Smooth muscle cell of the brain vasculature (primary cell): ENCODE measurements around the gene UBAP2.
A peak's percentile ranks its signal among the peaks of the same experiment; 100 is the strongest.

Experiments used
- DNase-seq: peaks from one replicate; pipeline ENCODE4 v3.0.0-alpha.2; 2012; ENCODE audit warnings: low read depth, low spot score

The UBAP2 gene, protein sequence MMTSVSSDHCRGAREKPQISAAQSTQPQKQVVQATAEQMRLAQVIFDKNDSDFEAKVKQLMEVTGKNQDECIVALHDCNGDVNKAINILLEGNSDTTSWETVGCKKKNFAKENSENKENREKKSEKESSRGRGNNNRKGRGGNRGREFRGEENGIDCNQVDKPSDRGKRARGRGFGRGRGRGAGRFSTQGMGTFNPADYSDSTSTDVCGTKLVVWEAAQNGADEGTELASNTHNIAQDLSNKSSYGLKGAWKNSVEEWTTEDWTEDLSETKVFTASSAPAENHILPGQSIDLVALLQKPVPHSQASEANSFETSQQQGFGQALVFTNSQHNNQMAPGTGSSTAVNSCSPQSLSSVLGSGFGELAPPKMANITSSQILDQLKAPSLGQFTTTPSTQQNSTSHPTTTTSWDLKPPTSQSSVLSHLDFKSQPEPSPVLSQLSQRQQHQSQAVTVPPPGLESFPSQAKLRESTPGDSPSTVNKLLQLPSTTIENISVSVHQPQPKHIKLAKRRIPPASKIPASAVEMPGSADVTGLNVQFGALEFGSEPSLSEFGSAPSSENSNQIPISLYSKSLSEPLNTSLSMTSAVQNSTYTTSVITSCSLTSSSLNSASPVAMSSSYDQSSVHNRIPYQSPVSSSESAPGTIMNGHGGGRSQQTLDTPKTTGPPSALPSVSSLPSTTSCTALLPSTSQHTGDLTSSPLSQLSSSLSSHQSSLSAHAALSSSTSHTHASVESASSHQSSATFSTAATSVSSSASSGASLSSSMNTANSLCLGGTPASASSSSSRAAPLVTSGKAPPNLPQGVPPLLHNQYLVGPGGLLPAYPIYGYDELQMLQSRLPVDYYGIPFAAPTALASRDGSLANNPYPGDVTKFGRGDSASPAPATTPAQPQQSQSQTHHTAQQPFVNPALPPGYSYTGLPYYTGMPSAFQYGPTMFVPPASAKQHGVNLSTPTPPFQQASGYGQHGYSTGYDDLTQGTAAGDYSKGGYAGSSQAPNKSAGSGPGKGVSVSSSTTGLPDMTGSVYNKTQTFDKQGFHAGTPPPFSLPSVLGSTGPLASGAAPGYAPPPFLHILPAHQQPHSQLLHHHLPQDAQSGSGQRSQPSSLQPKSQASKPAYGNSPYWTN

DNA sequence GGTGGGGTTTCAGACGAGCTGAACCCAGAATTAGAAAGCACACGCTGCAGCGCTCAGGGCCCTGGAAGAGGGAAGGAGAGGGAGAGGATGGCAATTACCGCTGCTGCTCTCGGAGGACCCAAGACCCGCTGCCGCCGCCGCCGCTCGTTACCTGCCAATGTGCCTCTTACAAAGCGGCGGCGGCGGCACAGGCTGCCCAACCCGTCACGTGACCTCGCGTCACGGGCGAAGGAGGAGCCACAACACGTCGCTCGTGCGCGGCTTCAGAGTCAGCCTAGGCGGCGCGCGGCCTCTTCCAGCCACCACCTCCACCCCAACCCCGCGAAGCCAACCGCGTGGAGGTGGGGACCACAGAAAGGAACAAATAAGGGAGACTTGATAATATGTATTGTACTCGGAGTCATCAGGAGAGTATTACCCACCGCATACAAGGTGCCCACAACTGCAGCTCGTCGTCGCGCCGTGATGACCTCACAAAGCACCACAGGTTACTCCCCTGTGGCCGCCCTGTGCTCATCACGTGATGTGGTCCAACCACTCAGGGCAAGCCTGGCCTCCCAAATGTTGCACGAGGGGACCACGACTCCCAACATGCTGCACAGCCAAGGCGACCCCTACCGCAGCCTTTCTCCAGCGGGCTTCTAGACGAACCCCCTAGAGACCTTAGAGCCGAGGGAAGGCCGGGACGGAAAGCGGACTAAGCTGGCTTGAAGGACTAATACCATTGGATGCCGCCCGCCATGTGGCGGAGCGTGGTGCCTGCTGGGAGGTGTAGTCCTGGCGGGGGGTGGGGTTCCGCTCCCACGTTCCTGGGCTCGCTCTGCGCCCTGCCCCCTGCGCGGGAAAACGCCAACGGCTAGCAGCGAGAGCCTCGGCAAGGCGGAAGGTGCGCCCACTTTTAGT is at the start of gene UBAP2:
Gene UBAP2 (minus strand): TSS at position 161 of the 903 bp plus-strand sequence. CDS start 31,739 bp downstream, outside the sequence.
- DNase-seq, result peak; percentile 96

DNA sequence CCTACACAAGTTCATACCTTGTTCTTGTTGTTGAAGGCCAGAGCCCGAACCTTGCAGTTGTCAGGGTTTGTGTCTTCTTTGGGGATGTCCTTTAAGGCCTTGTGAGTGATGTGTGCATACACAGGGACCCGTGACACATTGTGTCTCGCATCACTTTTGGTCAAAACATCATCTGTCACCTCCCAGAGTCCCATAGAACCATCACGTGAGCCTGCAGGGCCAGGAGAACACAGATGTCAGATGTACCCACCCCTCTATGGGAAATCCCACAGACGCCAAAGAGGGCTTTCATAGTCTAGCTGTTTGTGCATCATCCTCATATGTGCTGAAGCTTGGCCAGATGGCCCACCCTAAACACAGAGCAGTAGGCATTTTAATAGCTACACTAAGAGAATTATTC is 49.6 kb upstream of the UBAP2 start:
- DNase-seq, result no peak

- DNase-seq, result no peak
These were observed 49.2 kb upstream of the UBAP2 start for GRCh38 chr9:34097865-34098264.

DNA sequence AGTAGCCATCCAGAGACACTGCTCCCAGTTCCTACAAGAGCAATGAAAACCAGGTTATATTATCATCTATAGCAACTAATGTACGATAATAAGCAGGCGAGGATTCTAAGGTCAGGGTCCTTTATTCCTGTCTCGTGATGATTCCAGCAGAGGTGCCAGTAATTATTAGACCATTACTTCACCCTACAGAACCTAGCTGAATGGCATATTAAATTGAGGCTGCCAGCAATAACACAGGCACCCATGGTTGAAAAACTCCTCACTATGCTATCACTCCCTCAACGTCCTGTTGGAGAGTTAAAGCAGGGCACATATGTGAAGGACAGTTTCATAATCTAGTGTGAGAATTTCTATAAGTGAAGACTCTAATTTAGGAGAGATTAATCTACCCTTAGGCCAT is 48.1 kb upstream of the UBAP2 start:
- no peak for DNase-seq

GRCh38 chr9:34093578-34093977 is 44.9 kb upstream of the UBAP2 start:
- no peak for DNase-seq

- peak; percentile 83 for DNase-seq
These were observed 40.6 kb upstream of the UBAP2 start for GRCh38 chr9:34089311-34089710.

DNA sequence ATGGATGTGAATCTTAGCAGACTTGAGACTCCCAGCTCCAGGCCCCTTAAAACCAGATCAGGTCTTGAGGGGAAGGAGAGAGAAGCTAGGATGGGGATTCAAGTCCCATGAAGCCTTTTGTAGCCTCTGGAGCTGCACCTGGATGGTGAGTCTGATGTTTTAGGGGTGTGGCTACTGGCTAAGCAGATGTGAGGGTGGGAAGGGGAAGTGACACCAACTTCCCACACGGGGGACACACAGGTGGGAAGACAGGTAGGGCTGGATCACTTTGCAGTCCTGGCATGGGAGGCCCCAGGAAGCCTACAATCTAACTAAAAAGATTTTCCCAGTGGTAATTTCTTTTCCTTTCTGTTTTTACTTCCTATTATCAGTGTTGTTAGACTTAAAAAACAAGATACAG is 38.7 kb upstream of the UBAP2 start:
- no peak for DNase-seq

DNA sequence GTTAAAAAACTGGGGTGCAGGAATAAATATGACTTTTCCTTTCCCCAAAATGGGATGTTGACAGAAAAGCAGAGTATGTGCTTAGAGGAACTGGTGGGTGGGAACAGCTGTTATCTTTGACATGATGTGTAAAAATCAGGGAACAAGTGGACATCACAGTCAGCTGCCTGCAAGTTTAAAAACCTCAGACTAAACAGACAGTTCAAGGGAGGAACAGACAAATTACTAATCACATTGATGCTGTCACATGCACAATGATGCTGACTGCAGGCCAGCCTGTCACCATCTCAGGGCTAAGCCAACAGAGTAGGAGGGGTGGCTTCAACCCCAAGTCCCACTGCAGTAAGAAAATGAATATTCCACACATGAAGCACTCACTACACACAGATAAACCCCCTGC is 38.2 kb upstream of the UBAP2 start:
- no peak for DNase-seq

DNA sequence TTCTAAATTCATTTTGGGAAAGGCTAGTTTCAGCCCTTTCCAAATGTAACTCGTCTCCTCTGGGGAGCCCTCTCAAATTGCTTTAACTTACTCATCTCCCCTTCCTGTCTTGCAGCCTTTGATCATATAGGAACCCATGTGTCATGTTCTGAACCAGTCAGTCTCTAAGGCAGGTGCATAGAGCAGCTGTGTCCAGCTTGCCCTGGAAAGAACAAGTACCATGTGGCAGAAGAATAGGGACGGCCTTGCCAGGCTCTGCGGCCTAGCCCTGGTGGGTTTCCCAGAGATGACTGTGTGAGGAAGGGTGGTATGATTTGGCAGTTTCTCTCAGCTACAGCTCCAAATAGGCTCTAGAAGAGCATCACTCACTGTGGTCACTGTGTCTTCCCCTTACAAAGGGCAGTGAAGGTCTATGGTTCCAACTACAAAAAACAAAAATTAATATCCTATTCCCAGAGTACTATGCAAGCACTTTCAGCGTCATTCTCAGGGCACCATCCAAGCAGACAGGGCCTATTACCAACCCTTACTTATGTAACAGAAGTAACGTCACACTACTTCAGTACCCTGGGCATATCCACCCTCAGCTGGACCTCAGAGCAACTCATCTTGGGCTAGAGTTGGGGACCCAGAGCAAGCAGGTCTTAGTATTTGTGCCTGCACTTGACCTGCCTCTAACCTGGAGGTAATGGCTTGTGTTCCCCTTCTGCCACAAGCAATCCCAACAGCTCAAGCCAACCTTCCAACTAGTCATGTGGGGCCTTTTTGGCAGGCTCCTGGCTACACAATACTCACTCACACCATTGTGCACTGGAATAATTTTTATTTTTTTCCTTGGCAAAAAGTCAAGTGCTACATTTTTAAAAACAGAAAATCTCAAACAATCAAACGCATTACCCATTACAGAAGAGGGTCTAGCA is 37.2 kb upstream of the UBAP2 start:
- no peak for DNase-seq

- no peak for DNase-seq
These were observed 35.9 kb upstream of the UBAP2 start for GRCh38 chr9:34084562-34084961.

- DNase-seq, result no peak
These were observed 30.5 kb upstream of the UBAP2 start for GRCh38 chr9:34079181-34079580.

GRCh38 chr9:34072868-34073590 is 24.3 kb upstream of the UBAP2 start:
- DNase-seq, result no peak

DNA sequence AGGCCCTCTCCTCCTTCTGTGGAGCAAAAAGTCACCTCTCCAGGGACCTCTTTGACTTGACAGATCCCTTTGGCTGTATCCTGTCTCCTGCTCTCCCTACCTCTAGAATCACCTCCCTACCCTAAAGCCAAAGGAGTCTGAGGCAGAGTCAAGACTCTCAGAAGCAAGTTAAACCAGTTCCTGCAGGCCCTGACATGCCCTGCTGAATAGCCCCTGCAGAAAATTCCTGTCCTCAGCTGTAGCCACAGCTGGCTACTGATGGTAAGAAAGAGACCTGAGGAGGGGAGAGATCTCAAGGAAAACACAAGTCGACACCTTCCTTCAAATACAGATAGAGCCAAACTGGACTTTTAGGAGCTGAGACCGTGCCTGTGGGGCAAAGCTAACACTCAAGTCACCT is 23.7 kb upstream of the UBAP2 start:
- DNase-seq, result no peak

- no peak for DNase-seq
These were observed 22.1 kb upstream of the UBAP2 start for GRCh38 chr9:34070606-34071324.

DNA sequence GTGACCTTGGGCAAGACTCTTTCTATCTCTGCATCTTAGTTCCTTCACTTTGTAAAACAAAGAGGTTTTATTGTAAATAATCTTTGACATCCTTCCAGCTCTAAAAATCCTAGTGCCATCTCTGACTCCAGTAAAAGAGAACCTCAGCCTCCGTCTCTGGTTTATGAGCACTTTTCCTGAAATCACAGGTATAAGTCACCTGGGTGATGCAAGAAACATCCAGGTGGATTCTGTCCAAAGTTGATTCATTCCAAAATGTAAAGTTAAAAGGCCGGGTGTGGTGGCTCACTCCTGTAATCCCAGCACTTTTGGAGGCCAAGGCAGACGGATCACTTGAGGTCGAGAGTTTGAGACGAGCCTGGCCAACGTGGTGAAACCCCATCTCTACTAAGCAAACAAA is 21.1 kb upstream of the UBAP2 start:
- DNase-seq, result no peak

DNA sequence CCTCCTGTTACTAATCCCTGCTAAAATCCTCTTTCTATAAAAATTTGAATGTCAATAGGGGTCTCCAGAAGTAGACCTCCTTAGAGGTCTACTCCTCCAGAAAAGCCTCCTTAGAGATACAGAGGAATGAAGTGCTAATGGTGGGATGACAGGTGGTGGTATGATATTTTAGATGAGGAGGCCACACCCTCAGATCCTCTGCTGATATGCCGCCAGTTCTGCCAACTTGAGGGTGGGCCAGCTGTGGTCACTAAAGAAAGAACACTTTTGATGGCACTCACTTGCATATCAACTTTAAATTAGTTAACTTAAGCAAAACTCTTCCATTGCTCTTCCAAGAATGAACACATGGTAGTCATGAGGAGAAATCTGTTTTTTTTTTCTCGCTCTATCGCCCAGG is 16.9 kb upstream of the UBAP2 start:
- DNase-seq, result no peak

DNA sequence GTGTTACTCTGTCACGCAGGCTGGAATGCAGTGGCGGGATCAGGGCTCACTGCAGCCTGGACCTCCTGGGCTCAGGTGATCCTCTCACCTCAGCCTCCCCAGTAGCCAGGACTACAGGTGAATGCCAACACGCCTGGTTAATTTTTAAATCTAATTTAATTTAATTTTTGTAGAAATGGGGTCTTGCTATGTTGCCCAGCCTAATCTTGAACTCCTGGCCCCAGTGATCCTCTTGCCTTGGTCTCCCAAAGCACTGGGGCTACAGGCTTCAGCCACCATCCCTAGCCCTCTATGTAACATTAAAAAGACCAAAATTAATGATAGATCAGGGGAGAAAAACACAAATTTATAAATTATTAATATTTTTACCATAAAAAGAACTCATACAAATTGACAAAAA is 11.3 kb upstream of the UBAP2 start:
- DNase-seq, result no peak

DNA sequence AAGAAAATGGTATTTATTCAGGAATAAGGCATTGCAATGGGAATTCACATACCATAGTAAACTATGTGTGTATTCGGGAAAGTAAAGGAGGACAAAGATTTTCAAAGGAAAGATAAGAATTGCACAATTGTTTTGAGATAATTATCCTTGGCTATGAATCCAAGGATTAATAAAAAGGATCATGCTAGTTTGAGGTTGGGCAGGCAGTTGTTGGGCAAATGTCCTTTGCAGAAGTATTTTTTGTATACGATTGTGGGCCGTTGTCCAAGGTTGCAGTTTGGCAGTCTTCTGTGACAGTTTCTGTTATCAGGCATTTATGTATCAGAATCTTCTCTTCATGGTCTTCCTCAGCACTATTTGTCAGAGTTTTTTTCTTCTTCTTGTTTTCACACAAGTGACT is 10.6 kb upstream of the UBAP2 start:
- no peak for DNase-seq
